Brain microvascular endothelial cell (primary cell): ENCODE measurements around the gene TXNRD1.

Experiments used
- DNase-seq: peaks from one replicate; pipeline ENCODE4 v3.0.0-alpha.2; 2020
- H3K27ac ChIP-seq: fragments of 250-450 bp; sonication (Bioruptor Pico); 2 replicates; pipeline ENCODE4 v1.5.1; 2020; ENCODE audit warnings: mild to moderate bottlenecking, moderate library complexity
- H3K27me3 ChIP-seq: fragments of 250-450 bp; sonication (Bioruptor Pico); replicated peaks from 2 replicates; pipeline ENCODE4 v1.5.1; 2020; ENCODE audit warnings: mild to moderate bottlenecking
- H3K36me3 ChIP-seq: fragments of 250-450 bp; sonication (Bioruptor Pico); replicated peaks from 2 replicates; pipeline ENCODE4 v1.5.1; 2020; ENCODE audit warnings: mild to moderate bottlenecking
- H3K4me3 ChIP-seq: 2 replicates; pipeline ENCODE4 v1.5.1; 2011; ENCODE audit warnings: low read depth, mild to moderate bottlenecking, control low read depth, low read length, moderate library complexity
- in situ Hi-C: cut with HindIII; loops from 2 replicates; pipeline ENCODE4 v1.10.0; 2017; ENCODE audit warnings: low sequenced_read_pairs, low pct_ligation_motif_present
- TF ChIP-seq, protein P1 (sequence below): IDR thresholded peaks from 2 replicates; pipeline ENCODE4 v1.5.1; 2011; ENCODE audit warnings: low read depth, mild to moderate bottlenecking, moderate library complexity, low read length, control low read depth, inconsistent platforms; ENCODE audit errors: missing control alignments

Gene TXNRD1

DNA sequence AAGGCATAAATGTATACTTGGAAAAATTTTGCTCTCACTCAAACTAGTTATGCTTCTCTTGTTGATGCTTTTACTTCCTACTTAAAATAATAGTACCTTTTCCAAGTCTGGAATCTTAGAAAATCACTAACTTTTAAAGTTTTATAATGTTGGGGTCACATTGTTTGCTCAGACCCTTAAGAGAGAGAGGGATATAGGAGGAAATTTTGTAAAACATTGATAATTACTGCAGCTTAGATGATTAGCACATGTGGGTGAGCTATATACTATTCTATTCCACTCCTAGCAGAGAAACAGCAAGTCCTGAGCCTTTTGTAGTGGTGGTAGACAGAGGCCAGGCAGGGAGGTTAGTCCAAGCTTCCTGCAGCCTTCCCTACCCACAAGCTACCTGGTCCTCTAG is 101.4 kb downstream of the TXNRD1 start:
- no peak for DNase-seq
- Histone ChIP-seq H3K27me3 (no peaks in the 10 kb centered on the region), H3K4me3 (no peak overlapping the region), H3K36me3 (peaks cover 79% of the 10 kb centered on the region), H3K27ac (no peak overlapping the region)
- TF ChIP-seq, protein P1, sequence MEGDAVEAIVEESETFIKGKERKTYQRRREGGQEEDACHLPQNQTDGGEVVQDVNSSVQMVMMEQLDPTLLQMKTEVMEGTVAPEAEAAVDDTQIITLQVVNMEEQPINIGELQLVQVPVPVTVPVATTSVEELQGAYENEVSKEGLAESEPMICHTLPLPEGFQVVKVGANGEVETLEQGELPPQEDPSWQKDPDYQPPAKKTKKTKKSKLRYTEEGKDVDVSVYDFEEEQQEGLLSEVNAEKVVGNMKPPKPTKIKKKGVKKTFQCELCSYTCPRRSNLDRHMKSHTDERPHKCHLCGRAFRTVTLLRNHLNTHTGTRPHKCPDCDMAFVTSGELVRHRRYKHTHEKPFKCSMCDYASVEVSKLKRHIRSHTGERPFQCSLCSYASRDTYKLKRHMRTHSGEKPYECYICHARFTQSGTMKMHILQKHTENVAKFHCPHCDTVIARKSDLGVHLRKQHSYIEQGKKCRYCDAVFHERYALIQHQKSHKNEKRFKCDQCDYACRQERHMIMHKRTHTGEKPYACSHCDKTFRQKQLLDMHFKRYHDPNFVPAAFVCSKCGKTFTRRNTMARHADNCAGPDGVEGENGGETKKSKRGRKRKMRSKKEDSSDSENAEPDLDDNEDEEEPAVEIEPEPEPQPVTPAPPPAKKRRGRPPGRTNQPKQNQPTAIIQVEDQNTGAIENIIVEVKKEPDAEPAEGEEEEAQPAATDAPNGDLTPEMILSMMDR: no peak
- in situ Hi-C loops: no loop called here

DNA sequence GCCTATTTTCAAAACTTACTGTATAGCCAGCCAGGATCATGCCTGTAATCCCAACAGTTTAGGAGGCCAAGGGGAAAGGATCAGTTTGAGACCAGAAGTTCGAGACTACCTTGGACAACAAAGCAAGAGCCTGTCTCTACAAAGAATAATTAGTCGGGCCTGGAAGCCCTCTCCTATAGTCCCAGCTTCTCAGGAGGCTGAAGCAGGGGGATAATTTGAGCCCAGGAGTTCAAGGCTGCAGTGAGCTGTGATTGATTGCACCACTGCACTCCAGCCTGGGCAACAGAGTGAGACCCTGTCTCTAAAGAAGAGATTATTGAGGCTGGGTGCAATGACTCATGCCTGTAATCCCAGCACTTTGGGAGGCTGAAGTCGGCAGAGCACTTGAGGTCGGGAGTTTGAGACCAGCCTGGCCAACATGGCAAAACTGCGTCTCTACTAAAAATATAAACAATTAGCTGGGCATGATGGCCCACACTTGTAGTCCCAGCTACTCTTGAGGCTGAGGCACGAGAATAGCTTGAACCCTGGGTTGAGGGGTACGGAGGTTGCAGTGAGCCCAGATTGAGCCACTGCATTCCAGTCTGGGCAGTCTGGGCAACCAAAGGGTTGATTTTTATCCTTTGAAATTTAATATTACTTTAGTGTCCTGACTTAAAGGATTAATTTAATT is 102.1 kb downstream of the TXNRD1 start:
- in situ Hi-C loops: no loop called here
- H3K4me3 ChIP-seq: no peak overlapping the region
- TF ChIP-seq, protein P1: no peak
- DNase-seq: no peak
- H3K27ac ChIP-seq: no peak overlapping the region
- peaks cover 76% of the 10 kb centered on the region for H3K36me3 ChIP-seq
- no peaks in the 10 kb centered on the region for H3K27me3 ChIP-seq

DNA sequence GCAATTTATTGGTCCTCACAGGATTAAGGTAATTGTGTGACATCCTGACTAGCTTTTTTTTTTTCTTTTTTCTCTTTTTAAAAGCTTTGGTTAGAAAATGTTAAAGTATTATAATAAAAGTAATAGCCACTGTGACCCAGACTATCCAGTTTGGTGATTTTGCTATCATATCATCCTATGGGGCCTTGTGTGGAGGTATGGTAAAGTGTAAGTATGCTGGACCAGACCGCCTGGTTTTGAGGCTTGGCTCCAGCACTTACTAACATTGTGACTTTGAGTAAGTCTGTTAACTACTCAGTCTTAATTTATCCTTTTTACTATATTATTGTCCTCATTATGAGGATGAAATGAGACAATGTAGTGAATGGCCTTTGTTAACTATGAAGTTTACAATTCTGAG is 103.4 kb downstream of the TXNRD1 start:
- in situ Hi-C loops: no loop called here
- DNase-seq: no peak
- TF ChIP-seq, protein P1: no peak
- peaks cover 63% of the 10 kb centered on the region for H3K36me3 ChIP-seq
- H3K27ac ChIP-seq: no peak overlapping the region
- H3K27me3 ChIP-seq: no peaks in the 10 kb centered on the region
- no peak overlapping the region for H3K4me3 ChIP-seq

DNA sequence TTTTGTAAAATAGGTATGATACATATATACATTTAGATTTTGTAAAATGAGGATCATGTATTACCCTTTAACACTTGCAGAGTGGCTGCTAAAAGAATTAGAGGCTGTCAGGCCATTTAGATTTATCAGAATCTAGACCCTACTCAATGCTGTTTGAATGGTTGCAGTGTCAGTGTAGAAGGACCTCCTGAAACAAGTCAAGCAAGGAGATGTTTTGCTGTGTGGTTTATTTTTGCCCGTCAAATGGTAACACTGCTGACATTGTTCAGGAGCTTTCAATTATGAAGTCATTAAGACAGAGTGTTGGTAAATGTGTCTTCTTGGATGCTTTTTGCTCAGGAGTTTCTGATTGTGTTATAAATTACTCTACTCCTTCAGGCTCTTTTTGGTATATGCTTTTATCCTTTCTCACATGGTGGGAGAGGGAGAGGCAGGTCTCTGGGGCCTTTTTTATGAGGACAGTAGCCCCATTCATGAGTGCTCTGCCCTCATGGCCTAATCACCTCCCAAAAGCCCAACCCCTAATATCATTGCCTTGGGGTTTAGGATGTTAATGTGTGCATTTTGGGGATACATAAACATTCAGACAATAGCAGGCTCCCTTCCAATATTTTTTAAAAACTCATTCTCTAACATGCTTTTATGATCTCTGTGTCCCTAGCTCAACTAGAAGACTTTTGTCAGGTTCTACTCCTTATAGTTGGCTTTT is 104.5 kb downstream of the TXNRD1 start:
- Histone ChIP-seq H3K36me3 (peaks cover 62% of the 10 kb centered on the region), H3K4me3 (no peak overlapping the region), H3K27me3 (no peaks in the 10 kb centered on the region), H3K27ac (no peak overlapping the region)
- TF ChIP-seq, protein P1: no peak
- in situ Hi-C loops: no loop called here
- DNase-seq: no peak

DNA sequence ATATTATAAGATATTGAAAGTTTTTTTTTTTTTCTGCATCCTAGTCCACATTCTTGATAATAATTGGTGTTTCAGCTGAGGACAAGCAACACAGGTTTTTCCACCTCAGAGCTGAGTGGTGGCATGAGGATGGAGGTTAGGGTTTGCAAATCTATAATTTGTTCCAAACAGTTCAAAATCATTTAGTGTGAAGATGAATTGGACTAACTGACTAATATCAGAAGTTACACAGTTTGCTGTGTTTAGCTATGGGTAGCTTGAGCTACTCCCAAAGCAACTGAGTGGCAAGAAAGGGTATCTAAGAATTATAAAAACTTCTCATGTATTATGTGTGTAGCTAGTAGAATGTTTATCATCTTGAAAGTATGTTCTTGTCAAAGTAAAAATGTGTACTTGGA is 105.0 kb downstream of the TXNRD1 start:
- Histone ChIP-seq H3K27me3 (no peaks in the 10 kb centered on the region), H3K36me3 (peaks cover 62% of the 10 kb centered on the region), H3K27ac (no peak overlapping the region), H3K4me3 (no peak overlapping the region)
- TF ChIP-seq, protein P1: no peak
- DNase-seq: no peak
- in situ Hi-C loops: no loop called here
